Mesodermal cell (in vitro differentiated cells): ENCODE measurements around the gene GJC2. TPM values are rescaled to one million over a fixed set of nuclear protein-coding genes. Genes with fewer than 3 reads are reported as not detected.

Source experiments
- H3K27ac ChIP-seq: 2 replicates; pipeline ENCODE4 v1.7.0; 2013; ENCODE audit warnings: mild to moderate bottlenecking, low read depth, low read length, moderate library complexity; ENCODE audit not compliant: severe bottlenecking
- H3K36me3 ChIP-seq: 2 replicates; pipeline ENCODE4 v1.7.1; 2013; ENCODE audit warnings: mild to moderate bottlenecking, low read length, moderate library complexity; ENCODE audit not compliant: control insufficient read depth, insufficient read depth
- H3K4me1 ChIP-seq: one replicate; pipeline ENCODE4 v1.7.1; 2013; ENCODE audit warnings: mild to moderate bottlenecking, low read length; ENCODE audit not compliant: insufficient read depth, control insufficient read depth, poor library complexity, severe bottlenecking
- H3K4me3 ChIP-seq: 2 replicates; pipeline ENCODE4 v1.7.0; 2013; ENCODE audit warnings: low read length, control low read depth, mild to moderate bottlenecking; ENCODE audit not compliant: insufficient read depth, poor library complexity, severe bottlenecking; ENCODE audit errors: extremely low read depth
- H3K9me3 ChIP-seq: 2 replicates; pipeline ENCODE4 v1.7.1; 2013; ENCODE audit warnings: mild to moderate bottlenecking, low read length, moderate library complexity; ENCODE audit not compliant: control insufficient read depth
- WGBS, 2 experiments: methylation state at CpG; one replicate each; pipeline ENCODE4 v1.1.5; 2013; ENCODE audit warnings: missing lambda C conversion rate in 2 of 2; ENCODE audit not compliant: insufficient coverage in 2 of 2; 5-methylcytosine and 5-hydroxymethylcytosine counted together
- polyA plus RNA-seq, 2 experiments: library from polyadenylated mRNA; stranded (reverse); fragments of 50-300 nt; gene quantifications; one replicate each; pipeline ENCODE4 v1.2.3, GENCODE V29; 2013

The GJC2 gene
- 0.37 TPM for polyA plus RNA-seq (2013, experiment 1 of 2)
- 0.15 TPM for polyA plus RNA-seq (2013, experiment 2 of 2)

GRCh38 chr1:228149406-228150119 lies at the start of gene GJC2:
TSS of gene GJC2 (plus strand) at chr1:228149930. CDS start at chr1:228157759, 7,829 bp downstream.
- no peaks in the 10 kb centered on the region for H3K9me3 ChIP-seq
- peaks cover 39% of the 10 kb centered on the region for H3K36me3 ChIP-seq
- H3K4me1 ChIP-seq = peaks cover 20% of the 10 kb centered on the region
- H3K27ac ChIP-seq = no peak within 1 kb of the TSS
- WGBS, 2 experiments = 65 to 75% methylated on average over 6 to 11 of the region's 17 CpGs
- no peak within 1 kb of the TSS for H3K4me3 ChIP-seq

- Histone ChIP-seq H3K4me1 (peaks cover 6% of the 10 kb centered on the region), H3K9me3 (no peaks in the 10 kb centered on the region), H3K4me3 (peak overlapping the region; percentile 93), H3K36me3 (peaks cover 52% of the 10 kb centered on the region), H3K27ac (no peak overlapping the region)
- WGBS, 2 experiments = 92 to 99% methylated on average over 5 of the region's 12 CpGs
Measured at GRCh38 chr1:228100822-228101613, 48.7 kb upstream of the GJC2 start.

GRCh38 chr1:228101614-228101993 lies 48.1 kb upstream of the GJC2 start:
- Histone ChIP-seq H3K4me3 (peak overlapping the region; percentile 93), H3K4me1 (peaks cover 6% of the 10 kb centered on the region), H3K36me3 (peaks cover 51% of the 10 kb centered on the region), H3K9me3 (no peaks in the 10 kb centered on the region), H3K27ac (no peak overlapping the region)
- WGBS, 2 experiments = 77 to 79% methylated on average over 9 to 15 of the region's 15 CpGs

- WGBS, 2 experiments = 12 to 14% methylated on average over 28 to 55 of the region's 73 CpGs
- H3K4me1 ChIP-seq = peaks cover 6% of the 10 kb centered on the region
- H3K4me3 ChIP-seq = peak overlapping the region; percentile 93
- H3K9me3 ChIP-seq = no peaks in the 10 kb centered on the region
- H3K27ac ChIP-seq = no peak overlapping the region
- peaks cover 51% of the 10 kb centered on the region for H3K36me3 ChIP-seq
Measured at GRCh38 chr1:228101994-228102790, 47.5 kb upstream of the GJC2 start.

GRCh38 chr1:228102791-228103620 lies 46.7 kb upstream of the GJC2 start, which contains the start of gene C1orf35:
TSS of gene C1orf35 (minus strand) at chr1:228103325. CDS start at chr1:228103227, 98 bp downstream.
- Histone ChIP-seq H3K4me1 (peaks cover 6% of the 10 kb centered on the region), H3K4me3 (peak within 1 kb of the TSS; percentile 93), H3K9me3 (no peaks in the 10 kb centered on the region), H3K27ac (peak within 1 kb of the TSS; percentile 69), H3K36me3 (peaks cover 50% of the 10 kb centered on the region)
- 0 to 1% methylated on average over 71 to 93 of the region's 104 CpGs for WGBS, 2 experiments

GRCh38 chr1:228104526-228105269 lies 45.0 kb upstream of the GJC2 start:
- Histone ChIP-seq H3K4me3 (peak overlapping the region; percentile 93), H3K9me3 (no peaks in the 10 kb centered on the region), H3K36me3 (peaks cover 33% of the 10 kb centered on the region), H3K4me1 (peaks cover 10% of the 10 kb centered on the region), H3K27ac (peak overlapping the region; percentile 53)
- 94% methylated on average over 6 to 7 of the region's 7 CpGs for WGBS, 2 experiments

GRCh38 chr1:228105270-228105995 lies 44.3 kb upstream of the GJC2 start:
- Histone ChIP-seq H3K4me1 (peaks cover 16% of the 10 kb centered on the region), H3K36me3 (peaks cover 26% of the 10 kb centered on the region), H3K4me3 (no peak overlapping the region), H3K27ac (no peak overlapping the region), H3K9me3 (no peaks in the 10 kb centered on the region)
- WGBS, 2 experiments = 91 to 95% methylated on average over 9 of the region's 9 CpGs

- no peaks in the 10 kb centered on the region for H3K9me3 ChIP-seq
- no peak overlapping the region for H3K27ac ChIP-seq
- 93 to 98% methylated on average over 7 to 8 of the region's 8 CpGs for WGBS, 2 experiments
- peaks cover 16% of the 10 kb centered on the region for H3K4me1 ChIP-seq
- peaks cover 18% of the 10 kb centered on the region for H3K36me3 ChIP-seq
- H3K4me3 ChIP-seq = no peak overlapping the region
Measured at GRCh38 chr1:228105996-228106799, 43.5 kb upstream of the GJC2 start.

- no peak overlapping the region for H3K27ac ChIP-seq
- 97 to 99% methylated on average over 9 of the region's 9 CpGs for WGBS, 2 experiments
- H3K4me1 ChIP-seq = peaks cover 14% of the 10 kb centered on the region
- peaks cover 18% of the 10 kb centered on the region for H3K36me3 ChIP-seq
- no peaks in the 10 kb centered on the region for H3K9me3 ChIP-seq
- H3K4me3 ChIP-seq = no peak overlapping the region
Measured at GRCh38 chr1:228106800-228107054, 43.0 kb upstream of the GJC2 start.
